ENCODE data around the gene LRATD1.

DNA sequence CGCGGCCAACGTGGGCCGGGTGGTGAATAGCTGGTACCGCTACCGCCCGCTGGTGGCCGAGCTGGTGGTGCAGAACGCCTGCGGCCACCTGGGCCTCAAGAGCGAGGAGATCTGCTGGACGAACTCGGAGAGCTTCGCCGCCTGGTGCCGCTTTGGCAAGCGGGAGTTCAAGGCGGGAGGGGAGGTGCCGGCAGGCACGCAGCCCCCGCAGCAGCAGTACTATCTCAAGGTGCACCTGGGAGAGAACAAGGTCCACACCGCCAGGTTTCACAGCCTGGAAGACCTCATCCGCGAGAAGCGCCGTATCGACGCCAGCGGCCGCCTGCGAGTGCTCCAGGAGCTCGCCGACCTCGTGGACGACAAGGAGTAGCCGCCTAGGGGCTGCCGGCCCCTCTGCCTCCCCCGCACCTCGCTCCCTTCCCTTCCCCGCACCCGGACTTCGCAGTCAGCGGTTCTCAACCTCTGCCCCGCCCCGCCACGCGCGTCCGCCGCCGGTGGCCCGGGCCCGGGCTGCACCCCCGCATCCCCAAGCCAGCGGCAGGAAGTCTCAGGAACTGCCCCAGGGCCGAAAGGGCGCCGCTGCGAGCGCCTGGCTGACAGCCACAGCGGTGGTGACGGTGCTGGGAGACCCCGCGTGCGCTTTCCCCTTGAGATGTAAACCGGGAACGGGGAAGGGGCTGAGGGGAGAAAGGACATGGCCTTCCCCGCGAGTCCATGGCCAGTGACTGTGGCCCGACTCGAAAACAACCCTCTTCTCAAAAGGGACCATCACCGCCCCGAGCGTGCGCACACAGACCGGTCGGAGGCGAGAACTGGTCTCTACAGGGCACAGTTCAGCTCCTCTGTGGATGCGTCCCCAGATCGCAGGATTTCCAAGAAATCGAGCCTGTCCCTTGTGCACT is 2.2 kb downstream of the LRATD1 start:
- TF ChIP-seq, protein P1, sequence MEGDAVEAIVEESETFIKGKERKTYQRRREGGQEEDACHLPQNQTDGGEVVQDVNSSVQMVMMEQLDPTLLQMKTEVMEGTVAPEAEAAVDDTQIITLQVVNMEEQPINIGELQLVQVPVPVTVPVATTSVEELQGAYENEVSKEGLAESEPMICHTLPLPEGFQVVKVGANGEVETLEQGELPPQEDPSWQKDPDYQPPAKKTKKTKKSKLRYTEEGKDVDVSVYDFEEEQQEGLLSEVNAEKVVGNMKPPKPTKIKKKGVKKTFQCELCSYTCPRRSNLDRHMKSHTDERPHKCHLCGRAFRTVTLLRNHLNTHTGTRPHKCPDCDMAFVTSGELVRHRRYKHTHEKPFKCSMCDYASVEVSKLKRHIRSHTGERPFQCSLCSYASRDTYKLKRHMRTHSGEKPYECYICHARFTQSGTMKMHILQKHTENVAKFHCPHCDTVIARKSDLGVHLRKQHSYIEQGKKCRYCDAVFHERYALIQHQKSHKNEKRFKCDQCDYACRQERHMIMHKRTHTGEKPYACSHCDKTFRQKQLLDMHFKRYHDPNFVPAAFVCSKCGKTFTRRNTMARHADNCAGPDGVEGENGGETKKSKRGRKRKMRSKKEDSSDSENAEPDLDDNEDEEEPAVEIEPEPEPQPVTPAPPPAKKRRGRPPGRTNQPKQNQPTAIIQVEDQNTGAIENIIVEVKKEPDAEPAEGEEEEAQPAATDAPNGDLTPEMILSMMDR (IDR thresholded peaks at IDR 0.05; ENCODE audit: low read depth, low read length): no peak
- TF ChIP-seq MYC (IDR thresholded peaks at IDR 0.05; ENCODE audit: low read depth, low read length) (no peak), POLR2A (IDR thresholded peaks at IDR 0.05; ENCODE audit: extremely low read depth, insufficient read length) (no peak)
